IPS-18a (cell line): Measurements from ENCODE around the gene PSENEN.
A peak's percentile ranks its signal among the peaks of the same experiment; 100 is the strongest.

Experiments
- H3K27ac ChIP-seq: one replicate; pipeline ENCODE4 v1.5.1; 2013; ENCODE audit warnings: low read length
- H3K27me3 ChIP-seq: one replicate; pipeline ENCODE4 v1.6.1; 2013; ENCODE audit warnings: mild to moderate bottlenecking, low read length; ENCODE audit not compliant: control insufficient read depth, insufficient read depth
- H3K36me3 ChIP-seq: one replicate; pipeline ENCODE4 v1.6.1; 2013; ENCODE audit warnings: low read depth, low read length; ENCODE audit not compliant: control insufficient read depth
- H3K4me1 ChIP-seq: one replicate; pipeline ENCODE4 v1.6.1; 2013; ENCODE audit warnings: low read depth, low read length; ENCODE audit not compliant: control insufficient read depth
- H3K4me3 ChIP-seq: one replicate; pipeline ENCODE4 v1.5.1; 2013; ENCODE audit warnings: low read length
- H3K9ac ChIP-seq: one replicate; pipeline ENCODE4 v1.6.1; 2013; ENCODE audit warnings: mild to moderate bottlenecking, low read length, moderate library complexity
- H3K9me3 ChIP-seq: one replicate; pipeline ENCODE4 v1.6.1; 2013; ENCODE audit warnings: low read depth, low read length; ENCODE audit not compliant: control insufficient read depth

PSENEN gene

DNA sequence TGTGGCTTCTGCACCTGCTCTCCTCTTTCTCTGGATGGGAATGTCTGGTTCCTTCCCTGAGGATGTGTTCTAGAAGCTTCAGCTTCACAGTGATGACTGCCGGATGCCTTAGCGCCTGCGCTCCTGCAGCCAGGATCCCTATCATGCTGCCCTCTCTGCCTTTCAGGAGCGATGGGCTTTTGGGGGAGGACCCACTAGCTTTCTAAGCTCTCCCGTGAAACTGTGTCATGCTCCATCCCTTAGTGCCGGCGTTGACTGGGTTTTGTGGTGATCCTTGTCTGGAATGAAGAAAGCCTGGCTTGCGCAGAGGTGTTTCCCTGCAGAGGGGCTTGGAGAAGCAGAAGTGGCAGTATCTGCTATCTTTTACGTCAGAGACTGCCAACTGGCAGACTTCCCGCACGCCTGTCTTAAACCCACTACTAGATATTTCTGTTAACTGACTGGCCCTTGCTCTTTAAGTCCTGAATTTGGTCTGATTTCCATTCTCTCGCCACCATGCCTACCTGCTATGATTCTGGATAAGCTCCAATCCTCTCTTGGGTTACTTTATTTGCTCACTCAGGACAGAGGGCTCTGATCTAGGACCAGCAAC, 31.5 kb upstream of the PSENEN start:
- Histone ChIP-seq H3K36me3 (no peaks in the 10 kb centered on the region), H3K27ac (no peak overlapping the region), H3K27me3 (peaks cover 4% of the 10 kb centered on the region), H3K9me3 (no peaks in the 10 kb centered on the region), H3K9ac (no peak overlapping the region), H3K4me3 (no peak overlapping the region), H3K4me1 (peaks cover 16% of the 10 kb centered on the region)

DNA sequence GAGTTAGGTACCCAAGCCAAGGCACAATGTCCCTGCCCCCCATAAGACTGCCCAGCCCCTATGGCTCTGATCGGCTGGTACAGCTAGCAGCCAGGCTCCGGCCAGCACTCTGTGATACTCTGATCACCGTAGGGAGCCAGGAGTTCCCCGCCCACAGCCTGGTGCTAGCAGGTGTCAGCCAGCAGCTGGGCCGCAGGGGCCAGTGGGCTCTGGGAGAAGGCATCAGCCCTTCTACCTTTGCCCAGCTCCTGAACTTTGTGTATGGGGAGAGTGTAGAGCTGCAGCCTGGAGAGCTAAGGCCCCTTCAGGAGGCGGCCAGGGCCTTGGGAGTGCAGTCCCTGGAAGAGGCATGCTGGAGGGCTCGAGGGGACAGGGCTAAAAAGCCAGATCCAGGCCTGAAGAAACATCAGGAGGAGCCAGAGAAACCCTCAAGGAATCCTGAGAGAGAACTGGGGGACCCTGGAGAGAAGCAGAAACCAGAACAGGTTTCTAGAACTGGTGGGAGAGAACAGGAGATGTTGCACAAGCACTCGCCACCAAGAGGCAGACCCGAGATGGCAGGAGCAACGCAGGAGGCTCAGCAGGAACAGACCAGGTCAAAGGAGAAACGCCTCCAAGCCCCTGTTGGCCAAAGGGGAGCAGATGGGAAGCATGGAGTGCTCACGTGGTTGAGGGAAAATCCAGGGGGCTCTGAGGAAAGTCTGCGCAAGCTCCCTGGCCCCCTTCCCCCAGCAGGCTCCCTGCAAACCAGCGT, 30.7 kb upstream of the PSENEN start:
- no peak overlapping the region for H3K9ac ChIP-seq
- H3K9me3 ChIP-seq, result no peaks in the 10 kb centered on the region
- no peak overlapping the region for H3K27ac ChIP-seq
- no peaks in the 10 kb centered on the region for H3K36me3 ChIP-seq
- peaks cover 16% of the 10 kb centered on the region for H3K4me1 ChIP-seq
- H3K4me3 ChIP-seq, result no peak overlapping the region
- H3K27me3 ChIP-seq, result peaks cover 4% of the 10 kb centered on the region

DNA sequence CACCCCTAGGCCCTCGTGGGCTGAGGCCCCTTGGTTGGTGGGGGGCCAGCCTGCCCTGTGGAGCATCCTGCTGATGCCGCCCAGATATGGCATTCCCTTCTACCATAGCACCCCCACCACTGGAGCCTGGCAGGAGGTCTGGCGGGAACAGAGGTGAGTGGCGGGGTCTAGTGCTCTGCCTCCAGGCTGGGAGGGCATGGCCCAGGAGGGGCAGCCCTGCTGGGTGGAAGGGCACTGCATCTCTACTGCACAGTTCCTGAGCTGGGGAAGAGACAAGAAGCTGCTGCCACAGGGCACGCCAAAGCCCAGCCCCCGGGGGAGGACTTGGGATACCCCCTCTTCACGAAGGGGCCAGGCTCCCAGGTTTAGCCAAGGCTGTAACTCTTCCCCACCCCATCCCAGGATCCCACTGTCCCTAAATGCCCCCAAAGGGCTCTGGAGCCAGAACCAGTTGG, 30.1 kb upstream of the PSENEN start:
- Histone ChIP-seq H3K9me3 (no peaks in the 10 kb centered on the region), H3K4me1 (peaks cover 16% of the 10 kb centered on the region), H3K4me3 (peak overlapping the region; percentile 66), H3K27me3 (peaks cover 4% of the 10 kb centered on the region), H3K9ac (peak overlapping the region; percentile 88), H3K27ac (no peak overlapping the region), H3K36me3 (no peaks in the 10 kb centered on the region)

DNA sequence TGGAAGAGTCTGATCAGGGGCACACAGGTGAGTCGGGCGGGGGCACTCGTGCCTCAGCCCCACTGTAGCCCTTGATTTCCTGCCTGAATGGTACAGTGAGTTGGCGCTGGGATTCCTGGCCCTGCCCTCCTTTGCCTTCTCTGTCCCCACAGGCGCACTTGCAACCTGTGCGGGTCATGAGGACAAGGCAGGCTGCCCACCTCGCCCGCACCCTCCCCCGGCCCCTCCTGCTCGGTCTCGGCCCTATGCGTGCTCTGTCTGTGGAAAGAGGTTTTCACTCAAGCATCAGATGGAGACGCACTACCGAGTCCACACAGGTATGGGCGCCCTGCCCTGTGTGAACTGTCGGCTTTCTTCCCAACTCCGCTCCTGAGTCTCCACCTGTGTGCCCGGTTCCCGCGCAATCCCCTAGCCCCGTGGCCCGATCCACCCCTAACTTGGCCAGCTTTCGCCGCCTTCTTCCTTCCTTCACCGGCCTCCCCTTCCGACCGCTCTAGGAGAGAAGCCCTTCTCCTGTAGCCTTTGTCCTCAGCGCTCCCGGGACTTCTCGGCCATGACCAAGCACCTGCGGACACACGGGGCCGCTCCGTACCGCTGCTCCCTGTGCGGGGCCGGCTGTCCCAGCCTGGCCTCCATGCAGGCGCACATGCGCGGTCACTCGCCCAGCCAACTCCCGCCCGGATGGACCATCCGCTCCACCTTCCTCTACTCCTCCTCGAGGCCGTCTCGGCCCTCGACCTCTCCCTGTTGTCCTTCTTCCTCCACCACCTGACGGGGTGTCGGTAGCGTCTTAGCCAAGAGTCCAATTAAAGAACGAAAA, 29.3 kb upstream of the PSENEN start:
- Histone ChIP-seq H3K36me3 (peaks cover under 1% of the 10 kb centered on the region), H3K9me3 (no peaks in the 10 kb centered on the region), H3K4me1 (peaks cover 16% of the 10 kb centered on the region), H3K4me3 (peak overlapping the region; percentile 66), H3K27ac (peak overlapping the region; percentile 70), H3K27me3 (peaks cover 4% of the 10 kb centered on the region), H3K9ac (peak overlapping the region; percentile 88)

DNA sequence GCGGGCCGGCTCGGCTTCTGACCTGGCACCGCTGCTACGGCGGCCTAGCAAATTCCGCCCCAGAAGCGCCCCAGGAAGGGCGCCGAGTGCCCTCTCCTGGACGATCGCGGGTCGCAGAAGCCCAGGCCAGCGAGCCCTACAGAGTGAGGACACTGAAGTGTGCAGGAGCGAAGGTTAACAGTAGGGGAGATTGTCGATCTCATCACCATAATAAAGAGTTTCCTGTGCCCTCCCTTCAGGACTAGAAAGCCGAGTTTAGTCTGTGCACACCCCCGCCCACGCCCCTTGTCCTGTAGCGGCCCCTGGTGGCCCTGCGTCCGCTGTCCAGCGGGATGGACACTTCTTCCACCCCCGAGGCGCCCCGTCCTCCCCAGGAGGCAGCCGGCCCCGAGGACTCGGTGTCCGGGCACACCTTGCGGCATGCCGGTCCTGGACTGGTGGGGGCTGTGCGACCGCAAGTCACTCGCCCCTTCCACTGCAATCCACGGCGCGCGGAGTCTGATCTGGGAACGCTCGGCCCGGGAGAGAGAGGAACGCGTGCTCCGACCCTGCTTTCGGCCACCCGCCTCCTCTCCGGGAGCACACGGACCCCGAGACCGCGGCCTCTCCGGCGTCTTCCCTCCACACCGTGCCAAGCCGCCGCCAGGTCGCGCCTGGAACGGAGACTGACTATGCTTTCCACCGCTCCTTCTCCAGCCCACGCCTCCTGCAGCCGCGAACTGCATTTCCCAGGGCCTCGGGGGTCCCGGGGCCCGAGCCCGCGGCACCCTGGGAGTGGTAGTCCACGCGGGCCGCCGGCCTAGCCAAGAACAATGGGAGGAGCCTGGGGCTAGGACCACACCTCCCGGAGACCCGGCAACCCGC, 28.4 kb upstream of the PSENEN start:
- Histone ChIP-seq H3K4me1 (peaks cover 16% of the 10 kb centered on the region), H3K27ac (peak overlapping the region; percentile 72), H3K9ac (peak overlapping the region; percentile 88)

DNA sequence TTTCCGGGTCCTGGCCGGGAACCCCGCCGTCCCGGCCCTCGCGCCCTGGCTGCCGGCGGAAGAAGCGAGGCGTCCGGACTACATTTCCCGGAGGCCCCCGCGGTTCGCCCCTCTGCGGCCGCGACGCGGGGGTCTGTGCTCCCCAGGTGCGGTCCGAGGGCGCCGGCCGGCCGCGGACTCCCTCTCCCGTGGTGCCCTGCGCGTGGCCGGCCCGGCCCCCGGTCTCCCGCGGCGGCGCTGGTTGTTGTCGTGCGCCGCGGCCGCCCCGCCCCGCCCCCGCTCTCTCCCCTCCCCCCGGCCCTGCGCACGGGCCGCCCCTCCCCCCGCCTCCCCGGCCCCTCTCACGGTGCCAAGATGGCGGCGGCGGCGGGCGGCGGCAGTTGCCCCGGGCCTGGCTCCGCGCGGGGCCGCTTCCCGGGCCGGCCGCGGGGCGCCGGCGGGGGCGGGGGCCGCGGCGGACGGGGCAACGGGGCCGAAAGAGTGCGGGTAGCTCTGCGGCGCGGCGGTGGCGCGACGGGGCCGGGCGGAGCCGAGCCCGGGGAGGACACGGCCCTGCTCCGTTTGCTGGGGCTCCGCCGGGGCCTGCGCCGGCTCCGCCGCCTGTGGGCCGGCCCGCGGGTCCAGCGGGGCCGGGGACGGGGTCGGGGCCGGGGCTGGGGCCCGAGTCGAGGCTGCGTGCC, 27.6 kb upstream of the PSENEN start, which contains the start of gene KMT2B:
KMT2B (plus strand) TSS at position 339 of the 680 bp plus-strand sequence; CDS start at position 355, 16 bp downstream.
- Histone ChIP-seq H3K9me3 (no peaks in the 10 kb centered on the region), H3K27me3 (peaks cover 4% of the 10 kb centered on the region), H3K27ac (peak within 1 kb of the TSS; percentile 72), H3K36me3 (peaks cover 12% of the 10 kb centered on the region), H3K9ac (peak within 1 kb of the TSS; percentile 88), H3K4me1 (peaks cover 16% of the 10 kb centered on the region), H3K4me3 (peak within 1 kb of the TSS; percentile 84)

More for the DNA sequence above, 28.4 kb upstream of the PSENEN start:
- H3K36me3 ChIP-seq, result peaks cover 6% of the 10 kb centered on the region
- peak overlapping the region; percentile 66 for H3K4me3 ChIP-seq
- peaks cover 4% of the 10 kb centered on the region for H3K27me3 ChIP-seq
- H3K9me3 ChIP-seq, result no peaks in the 10 kb centered on the region

DNA sequence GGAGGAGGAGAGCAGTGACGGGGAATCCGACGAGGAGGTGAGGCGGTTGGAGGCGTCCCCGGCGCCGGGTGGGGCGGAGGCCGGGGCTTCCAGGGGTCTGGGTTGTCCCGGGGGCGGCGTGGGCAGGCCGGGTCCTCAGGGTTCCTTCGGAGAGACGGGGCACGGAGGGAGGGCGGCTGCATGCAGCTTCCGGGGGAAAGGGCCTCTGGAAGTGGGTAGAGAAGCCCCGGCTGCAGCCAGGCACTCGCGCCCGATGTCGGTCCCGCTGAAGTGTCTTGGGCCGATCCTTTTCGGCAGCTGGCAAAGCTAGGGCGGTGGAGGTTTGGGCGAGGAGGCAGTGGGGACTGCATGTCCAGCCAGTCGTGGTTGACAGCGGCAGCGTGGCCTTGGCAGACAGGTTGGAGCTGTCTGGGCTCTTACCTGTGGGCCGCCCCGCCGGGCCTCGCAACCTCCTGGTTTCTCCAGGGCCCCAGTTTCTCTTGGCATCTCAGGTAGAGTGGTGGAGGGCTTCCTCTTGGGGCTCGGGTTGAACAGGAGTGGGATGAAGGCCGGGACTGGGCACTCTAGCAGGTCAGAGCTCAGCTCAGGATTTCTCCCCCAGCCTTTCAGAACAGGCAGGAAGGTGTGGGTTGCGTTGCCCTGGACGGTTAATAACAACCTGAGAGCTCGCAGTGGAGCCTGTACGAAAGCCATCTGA, 27.0 kb upstream of the PSENEN start:
- H3K27ac ChIP-seq, result no peak overlapping the region

DNA sequence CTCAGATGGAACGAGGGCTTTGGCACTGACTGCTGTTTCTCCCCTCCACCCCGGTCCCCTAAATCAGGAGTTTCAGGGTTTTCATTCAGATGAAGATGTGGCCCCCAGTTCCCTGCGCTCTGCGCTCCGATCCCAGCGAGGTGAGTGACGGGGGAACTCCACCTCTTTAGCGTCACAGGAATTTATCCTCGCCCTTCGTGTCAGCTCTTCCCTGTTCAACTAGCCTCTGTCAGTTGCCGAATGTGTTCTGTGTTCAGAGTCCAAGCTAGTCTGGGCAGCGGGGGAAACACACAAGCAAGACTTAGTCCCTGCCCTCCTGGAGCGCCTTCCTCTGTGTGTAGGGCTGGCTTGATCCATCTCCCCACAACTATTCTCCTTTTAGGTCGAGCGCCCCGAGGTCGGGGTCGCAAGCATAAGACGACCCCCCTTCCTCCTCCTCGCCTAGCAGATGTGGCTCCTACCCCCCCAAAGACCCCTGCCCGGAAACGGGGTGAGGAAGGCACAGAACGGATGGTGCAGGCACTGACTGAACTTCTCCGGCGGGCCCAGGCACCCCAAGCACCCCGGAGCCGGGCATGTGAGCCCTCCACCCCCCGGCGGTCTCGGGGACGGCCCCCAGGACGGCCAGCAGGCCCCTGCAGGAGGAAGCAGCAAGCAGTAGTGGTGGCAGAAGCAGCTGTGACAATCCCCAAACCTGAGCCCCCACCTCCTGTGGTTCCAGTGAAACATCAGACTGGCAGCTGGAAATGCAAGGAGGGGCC, 25.9 kb upstream of the PSENEN start:
- peak overlapping the region; percentile 65 for H3K9ac ChIP-seq
- H3K4me3 ChIP-seq, result no peak overlapping the region
- H3K27me3 ChIP-seq, result peaks cover 4% of the 10 kb centered on the region
- peaks cover 11% of the 10 kb centered on the region for H3K4me1 ChIP-seq
- H3K36me3 ChIP-seq, result peaks cover 30% of the 10 kb centered on the region
- H3K27ac ChIP-seq, result no peak overlapping the region
- H3K9me3 ChIP-seq, result no peaks in the 10 kb centered on the region

More for the DNA sequence above, 27.0 kb upstream of the PSENEN start:
- H3K27me3 ChIP-seq, result peaks cover 4% of the 10 kb centered on the region
- no peaks in the 10 kb centered on the region for H3K9me3 ChIP-seq
- H3K4me1 ChIP-seq, result peaks cover 16% of the 10 kb centered on the region
- H3K36me3 ChIP-seq, result peaks cover 19% of the 10 kb centered on the region
- peak overlapping the region; percentile 84 for H3K4me3 ChIP-seq
- H3K9ac ChIP-seq, result peak overlapping the region; percentile 65

DNA sequence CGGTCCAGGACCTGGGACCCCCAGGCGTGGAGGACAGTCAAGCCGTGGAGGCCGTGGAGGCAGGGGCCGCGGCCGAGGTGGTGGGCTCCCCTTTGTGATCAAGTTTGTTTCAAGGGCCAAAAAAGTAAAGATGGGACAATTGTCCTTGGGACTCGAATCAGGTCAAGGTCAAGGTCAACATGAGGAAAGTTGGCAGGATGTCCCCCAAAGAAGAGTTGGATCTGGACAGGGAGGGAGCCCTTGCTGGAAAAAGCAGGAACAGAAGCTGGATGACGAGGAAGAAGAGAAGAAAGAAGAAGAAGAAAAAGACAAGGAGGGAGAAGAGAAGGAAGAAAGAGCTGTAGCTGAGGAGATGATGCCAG, 25.3 kb upstream of the PSENEN start:
- no peaks in the 10 kb centered on the region for H3K9me3 ChIP-seq
- no peak overlapping the region for H3K4me3 ChIP-seq
- peaks cover 35% of the 10 kb centered on the region for H3K36me3 ChIP-seq
- no peak overlapping the region for H3K9ac ChIP-seq
- H3K4me1 ChIP-seq, result peaks cover 7% of the 10 kb centered on the region
- H3K27me3 ChIP-seq, result peaks cover 4% of the 10 kb centered on the region
- H3K27ac ChIP-seq, result no peak overlapping the region
